H1 (cell line): ENCODE data around the gene NBAS. TPM values are rescaled to one million over a fixed set of nuclear protein-coding genes. Genes with fewer than 3 reads are reported as not detected.

Experiments
- CTCF ChIA-PET: fragments of 300-600 bp; sonication (Branson Sonifier 250); formaldehyde crosslinking; loops from one replicate; lab custom pipeline; 2021; ENCODE audit not compliant: partially characterized antibody; lab: Charles Lee
- POLR2A ChIA-PET: fragments of 300-600 bp; sonication (Branson Sonifier 250); formaldehyde crosslinking; loops from one replicate; lab custom pipeline; 2021; ENCODE audit warnings: inconsistent platforms; ENCODE audit not compliant: partially characterized antibody; lab: Charles Lee
- DNase-seq, 2 experiments: peaks; one replicate each; pipeline versions ENCODE4 v3.0.0 to v3.0.0-alpha.2; 2010 to 2022; ENCODE audit warnings: low spot score in 2 of 2, low read depth in 1 of 2, mixed read lengths in 1 of 2
- FAIRE-seq: peaks from 2 replicates; lab custom pipeline; 2011; peaks lifted over from hg19 to GRCh38; lab: Jason Lieb, UNC
- H2AFZ ChIP-seq: 2 replicates; pipeline ENCODE4 v1.8.1; 2012; ENCODE audit warnings: low read length, inconsistent platforms
- H2AK5ac ChIP-seq: 2 replicates; pipeline ENCODE4 v1.6.1; 2013; ENCODE audit warnings: low read depth, low read length
- H2BK120ac ChIP-seq: replicated peaks from 2 replicates; pipeline ENCODE3; 2013; ENCODE audit warnings: low read depth, low read length, inconsistent platforms
- H2BK12ac ChIP-seq: 2 replicates; pipeline ENCODE4 v1.6.1; 2013; ENCODE audit warnings: low read depth, low read length
- H2BK15ac ChIP-seq: 2 replicates; pipeline ENCODE4 v1.6.1; 2013; ENCODE audit warnings: low read length
- H2BK20ac ChIP-seq: 2 replicates; pipeline ENCODE4 v1.6.1; 2013; ENCODE audit warnings: low read length
- H2BK5ac ChIP-seq: 2 replicates; pipeline ENCODE4 v1.6.1; 2013; ENCODE audit warnings: low read depth, low read length
- H3K14ac ChIP-seq: 2 replicates; pipeline ENCODE4 v1.6.1; 2013; ENCODE audit warnings: inconsistent platforms; ENCODE audit not compliant: insufficient read length
- H3K18ac ChIP-seq: 2 replicates; pipeline ENCODE4 v1.6.1; 2013; ENCODE audit warnings: low read length; ENCODE audit errors: extremely low read depth
- H3K23ac ChIP-seq: 2 replicates; pipeline ENCODE4 v1.6.1; 2013; ENCODE audit warnings: inconsistent platforms; ENCODE audit not compliant: insufficient read length
- H3K23me2 ChIP-seq: 2 replicates; pipeline ENCODE4 v1.6.1; 2013; ENCODE audit warnings: low read depth, low read length
- H3K27ac ChIP-seq: 2 replicates; pipeline ENCODE4 v1.6.1; 2011; ENCODE audit warnings: low read depth, low read length, inconsistent platforms
- H3K27me3 ChIP-seq, 4 experiments: replicated peaks in 1 of 4; 1 replicate in 1 of 4; 2 replicates in 3 of 4; pipeline versions ENCODE4 v1.6.1 to v1.8.1; 2011 to 2013; ENCODE audit warnings: low read length in 3 of 4, mild to moderate bottlenecking in 3 of 4, inconsistent platforms in 2 of 4, mixed read lengths in 2 of 4, moderate library complexity in 1 of 4; ENCODE audit not compliant: control insufficient read depth in 3 of 4, insufficient read depth in 3 of 4; ENCODE audit errors: extremely low read depth in 1 of 4
- H3K36me3 ChIP-seq, 4 experiments: 2 replicates each; pipeline versions ENCODE4 v1.6.1 to v1.8.1; 2011 to 2013; ENCODE audit warnings: mild to moderate bottlenecking in 4 of 4, low read length in 3 of 4, moderate library complexity in 2 of 4, control low read depth in 1 of 4, inconsistent platforms in 1 of 4; ENCODE audit not compliant: insufficient read depth in 4 of 4, control insufficient read depth in 2 of 4
- H3K4ac ChIP-seq: replicated peaks from 2 replicates; pipeline ENCODE3; 2013; ENCODE audit warnings: low read length, low read depth, mixed read lengths, inconsistent platforms; ENCODE audit not compliant: insufficient read length
- H3K4me1 ChIP-seq, 4 experiments: replicated peaks in 1 of 4; 1 replicate in 1 of 4; 2 replicates in 3 of 4; pipeline versions ENCODE4 v1.6.1 to v1.8.1; 2011 to 2013; ENCODE audit warnings: low read length in 3 of 4, inconsistent platforms in 2 of 4, mixed read lengths in 1 of 4; ENCODE audit not compliant: insufficient read depth in 4 of 4, control insufficient read depth in 3 of 4
- H3K4me2 ChIP-seq, 2 experiments: 2 replicates each; pipeline versions ENCODE4 v1.6.1 to v1.8.1; 2011 to 2013; ENCODE audit warnings: low read depth in 2 of 2, low read length in 2 of 2, control low read depth in 1 of 2, inconsistent platforms in 1 of 2, mild to moderate bottlenecking in 1 of 2; ENCODE audit not compliant: insufficient read depth in 1 of 2
- H3K4me3 ChIP-seq, 4 experiments: fragments of 200-600, 300-600 bp in 1 of 4; sonication (generic), shearing (Covaris generic), sonication (Bioruptor Twin) in 1 of 4; 2 replicates each; pipeline versions ENCODE4 v1.5.1 to v1.8.1; 2011 to 2016; ENCODE audit warnings: low read length in 4 of 4, low read depth in 3 of 4, control low read depth in 2 of 4, inconsistent platforms in 2 of 4, mild to moderate bottlenecking in 2 of 4, mixed read lengths in 1 of 4, moderate library complexity in 1 of 4; ENCODE audit not compliant: insufficient read depth in 2 of 4; ENCODE audit errors: extremely low read depth in 1 of 4
- H3K56ac ChIP-seq: replicated peaks from 2 replicates; pipeline ENCODE3; 2013; ENCODE audit warnings: low read depth, mild to moderate bottlenecking, mixed read lengths, low read length, inconsistent platforms; ENCODE audit not compliant: insufficient read length
- H3K79me1 ChIP-seq: 2 replicates; pipeline ENCODE4 v1.6.1; 2013; ENCODE audit warnings: low read depth, low read length, control low read depth
- H3K79me2 ChIP-seq, 2 experiments: 2 replicates each; pipeline versions ENCODE4 v1.6.1 to v1.8.1; 2012 to 2013; ENCODE audit warnings: low read length in 2 of 2, mild to moderate bottlenecking in 2 of 2, inconsistent platforms in 1 of 2; ENCODE audit not compliant: insufficient read depth in 2 of 2, control insufficient read depth in 1 of 2
- H3K9ac ChIP-seq, 4 experiments: replicated peaks in 1 of 4; 1 replicate in 1 of 4; 2 replicates in 3 of 4; pipeline versions ENCODE4 v1.6.1 to v1.8.1; 2011 to 2013; ENCODE audit warnings: low read depth in 3 of 4, low read length in 3 of 4, control low read depth in 2 of 4, mild to moderate bottlenecking in 2 of 4, moderate library complexity in 2 of 4, inconsistent platforms in 1 of 4; ENCODE audit errors: extremely low read depth in 1 of 4
- H3K9me3 ChIP-seq, 2 experiments: 2 replicates each; pipeline versions ENCODE4 v1.6.1 to v1.8.1; 2012 to 2013; ENCODE audit warnings: mild to moderate bottlenecking in 2 of 2, moderate library complexity in 2 of 2, control low read depth in 1 of 2, inconsistent platforms in 1 of 2, low read depth in 1 of 2, low read length in 1 of 2, mixed read lengths in 1 of 2; ENCODE audit not compliant: insufficient read depth in 2 of 2
- H4K20me1 ChIP-seq, 2 experiments: replicated peaks in 1 of 2; 2 replicates each; pipeline versions ENCODE3 to v1.8.1; 2011 to 2013; ENCODE audit warnings: inconsistent platforms in 2 of 2, low read length in 2 of 2, mild to moderate bottlenecking in 1 of 2; ENCODE audit not compliant: insufficient read depth in 2 of 2, control insufficient read depth in 1 of 2
- H4K5ac ChIP-seq: 2 replicates; pipeline ENCODE4 v1.6.1; 2013; ENCODE audit warnings: low read length, low read depth, mixed read lengths, inconsistent platforms; ENCODE audit not compliant: insufficient read length
- H4K8ac ChIP-seq: 2 replicates; pipeline ENCODE4 v1.8.0; 2013; ENCODE audit warnings: mild to moderate bottlenecking, moderate library complexity, low read length, inconsistent platforms; ENCODE audit not compliant: insufficient read depth; ENCODE audit errors: extremely low read depth
- H4K91ac ChIP-seq: replicated peaks from 2 replicates; pipeline ENCODE3; 2013; ENCODE audit warnings: low read length, mixed read lengths, inconsistent platforms; ENCODE audit not compliant: insufficient read length
- EGR1 ChIP-seq: IDR thresholded peaks from 2 replicates; pipeline ENCODE4 v1.6.1; 2011; ENCODE audit warnings: low read depth, low read length, borderline replicate concordance
- EZH2 ChIP-seq: fragments of 200-600 bp; sonication (generic); IDR thresholded peaks from 2 replicates; pipeline ENCODE4 v1.7.1; 2012; ENCODE audit warnings: low read depth, mild to moderate bottlenecking, moderate library complexity, low read length, inconsistent platforms; ENCODE audit not compliant: severe bottlenecking
- KDM4A ChIP-seq: IDR thresholded peaks from one replicate; pipeline ENCODE4 v1.7.1; 2012; ENCODE audit warnings: low read depth, mild to moderate bottlenecking, moderate library complexity, low read length, inconsistent platforms; ENCODE audit not compliant: severe bottlenecking
- RBBP5 ChIP-seq: IDR thresholded peaks from 2 replicates; pipeline ENCODE4 v1.7.1; 2012; ENCODE audit warnings: low read depth, mild to moderate bottlenecking, inconsistent platforms, low read length, moderate library complexity, borderline replicate concordance
- SIX5 ChIP-seq: IDR thresholded peaks from 2 replicates; pipeline ENCODE4 v1.6.1; 2011; ENCODE audit warnings: mild to moderate bottlenecking, low read depth, low read length
- ZNF274 ChIP-seq: IDR thresholded peaks from 2 replicates; pipeline ENCODE4 v1.7.0; 2012; ENCODE audit warnings: low read length, borderline replicate concordance; ENCODE audit errors: extremely low read depth
- WGBS, 2 experiments: shearing (Covaris generic) in 1 of 2; methylation state at CpG; one replicate each; pipeline versions ENCODE4 v1.1.6 to v1.1.7; 2013 to 2015; ENCODE audit warnings: low lambda C conversion rate in 2 of 2, mixed read lengths in 2 of 2, inconsistent platforms in 1 of 2, low coverage in 1 of 2, missing lambda C conversion rate in 1 of 2; ENCODE audit not compliant: insufficient replicate concordance in 2 of 2, insufficient coverage in 1 of 2, insufficient read length in 1 of 2; ENCODE audit errors: extremely low coverage in 1 of 2, missing lambda C conversion rate in 1 of 2; 5-methylcytosine and 5-hydroxymethylcytosine counted together
- polyA plus RNA-seq, 7 experiments: library from polyadenylated mRNA; depleted of rRNA in 3 of 7; stranded (reverse) in 5 of 7; unstranded in 2 of 7; fragments of >200 nt in 5 of 7; fragments of 200-250 nt in 2 of 7; gene quantifications; 1 replicate in 5 of 7; 2 replicates in 1 of 7; 4 replicates in 1 of 7; pipeline versions ENCODE4 v1.2.1 to v1.2.3, GENCODE V29; 2011 to 2013; ENCODE audit warnings: missing spikeins in 2 of 7, mixed read lengths in 2 of 7
- total RNA-seq: library from RNA; stranded (reverse); fragmentation: NEBNext Ultra II Directional; extraction: Animal tissue kit (Norgen Biotek cat#: 25700); gene quantifications from 2 replicates; pipeline ENCODE4 v1.2.1, GENCODE V29; 2021

NBAS gene
- total and polyA plus RNA-seq, 2 of the 8 experiments (the other 6 are each of a cell fraction or from before 2014, with no cell fraction given): 19.6 to 34.8 TPM

GRCh38 chr2:15595342-15595905, 34.3 kb upstream of the NBAS start:
- Histone ChIP-seq H3K4me3 (no peak overlapping the region), H3K27ac (no peak overlapping the region)
- WGBS, 2 experiments: 95% methylated on average over 6 of the region's 6 CpGs; no CpG with 5 or more reads in 1 of the 2 experiments
- TF ChIP-seq EGR1 (no peak), SIX5 (no peak), KDM4A (no peak), RBBP5 (no peak), ZNF274 (no peak), EZH2 (no peak)
- TF ChIP-seq, all 59 proteins: peak for 0
- Histone ChIP-seq H3K23ac (no peak overlapping the region), H4K20me1 (peaks cover 0 to 3% of the 10 kb centered on the region in 2 experiments), H3K18ac (no peak overlapping the region), H2BK5ac (no peak overlapping the region), H3K23me2 (peaks cover 3% of the 10 kb centered on the region; the same call in 1 of the 2 replicates), H3K14ac (no peak overlapping the region), H3K4me1 (peaks cover 0 to 3% (median 1%) of the 10 kb centered on the region in 4 experiments; a peak in 3 of 7 replicates), H3K4ac (no peak overlapping the region), H4K8ac (no peak overlapping the region), H3K79me2 (peaks cover 8 to 34% of the 10 kb centered on the region in 2 experiments), H4K5ac (no peak overlapping the region), H2BK15ac (no peak overlapping the region), H2AFZ (no peak overlapping the region), H3K9ac (no peak overlapping the region), H2BK20ac (no peak overlapping the region), H3K79me1 (no peaks in the 10 kb centered on the region), H3K36me3 (peaks cover 15 to 55% (median 39%) of the 10 kb centered on the region in 4 experiments), H4K91ac (no peak overlapping the region), H3K27me3 (no peaks in the 10 kb centered on the region), H2BK12ac (no peak overlapping the region), H2BK120ac (no peak overlapping the region), H2AK5ac (no peak overlapping the region), H3K9me3 (no peaks in the 10 kb centered on the region), H3K4me2 (no peak overlapping the region), H3K56ac (no peak overlapping the region)
- no peak for DNase-seq
- ChIA-PET POLR2A (interaction anchor here (0.7 to 2.0 kb wide), 2 partner anchors 14 to 24 kb away, joined by 3 to 4 read pairs; no protein-coding TSS in a partner anchor), CTCF (interaction anchor here (1.4 kb wide), 1 partner anchor 18 kb away, joined by 5 read pairs; no protein-coding TSS in a partner anchor)
- no peak for FAIRE-seq
